HG03064 (cell line): ENCODE data around the gene CHM.
"Not testable (repeated sequence)": the region's sequence is repeated elsewhere in the genome, so short reads cannot be mapped to it uniquely, and the experiment has no call there.

Experiments
- ATAC-seq: cut with Tn5 transposase; IDR thresholded peaks from one replicate; pipeline ENCODE4 v1.9.1; 2021; ENCODE audit warnings: low read depth; ENCODE audit not compliant: unreplicated experiment

CHM gene

GRCh38 chrX:85998954-85999353, 48.4 kb downstream of the CHM start:
- ATAC-seq = no peak

GRCh38 chrX:85996555-85996954, 50.8 kb downstream of the CHM start:
- no peak for ATAC-seq

GRCh38 chrX:85995641-85996040, 51.7 kb downstream of the CHM start:
- no peak for ATAC-seq

GRCh38 chrX:85994797-85995196, 52.6 kb downstream of the CHM start:
- ATAC-seq = no peak

GRCh38 chrX:85994228-85994627, 53.1 kb downstream of the CHM start:
- no peak for ATAC-seq

- ATAC-seq = no peak
Measured at GRCh38 chrX:85993539-85994197, 53.7 kb downstream of the CHM start.

- no peak for ATAC-seq
Measured at GRCh38 chrX:85992811-85993229, 54.5 kb downstream of the CHM start.

GRCh38 chrX:85988353-85988752, 59.0 kb downstream of the CHM start:
- ATAC-seq = no peak

- no peak for ATAC-seq
Measured at GRCh38 chrX:85980286-85980685, 67.1 kb downstream of the CHM start.

GRCh38 chrX:85977218-85977617, 70.1 kb downstream of the CHM start:
- ATAC-seq = peak; percentile 76

- ATAC-seq = not testable (repeated sequence)
Measured at GRCh38 chrX:85972351-85972750, 75.0 kb downstream of the CHM start.

- ATAC-seq = no peak
Measured at GRCh38 chrX:85964744-85965143, 82.6 kb downstream of the CHM start.

GRCh38 chrX:85963736-85964135, 83.6 kb downstream of the CHM start:
- ATAC-seq = no peak

GRCh38 chrX:85955510-85955909, 91.8 kb downstream of the CHM start:
- no peak for ATAC-seq

GRCh38 chrX:85944751-85945150, 102.6 kb downstream of the CHM start:
- ATAC-seq = not testable (repeated sequence)

- no peak for ATAC-seq
Measured at GRCh38 chrX:85941275-85941674, 106.1 kb downstream of the CHM start.

GRCh38 chrX:85939942-85940341, 107.4 kb downstream of the CHM start:
- ATAC-seq = not testable (repeated sequence)

GRCh38 chrX:85934399-85934798, 113.0 kb downstream of the CHM start:
- ATAC-seq = not testable (repeated sequence)

- ATAC-seq = no peak
Measured at GRCh38 chrX:85930099-85930498, 117.3 kb downstream of the CHM start.

GRCh38 chrX:85928606-85929005, 118.8 kb downstream of the CHM start:
- ATAC-seq = no peak

GRCh38 chrX:85927740-85928139, 119.6 kb downstream of the CHM start:
- no peak for ATAC-seq

- no peak for ATAC-seq
Measured at GRCh38 chrX:85922821-85923220, 124.5 kb downstream of the CHM start.
